HG03139 (cell line): ENCODE data around the gene LIMD2.
A peak's percentile ranks its signal among the peaks of the same experiment; 100 is the strongest.
"Not testable (repeated sequence)": the region's sequence is repeated elsewhere in the genome, so short reads cannot be mapped to it uniquely, and the experiment has no call there.

Source experiments
- ATAC-seq: cut with Tn5 transposase; IDR thresholded peaks from one replicate; pipeline ENCODE4 v1.9.1; 2021; ENCODE audit not compliant: unreplicated experiment

Gene LIMD2

GRCh38 chr17:63699638-63700527, at the start of gene LIMD2:
TSS of gene LIMD2 (minus strand) at chr17:63700125. CDS start at chr17:63699298, 827 bp downstream.
- ATAC-seq, result no peak

GRCh38 chr17:63741408-63742173, 41.7 kb upstream of the LIMD2 start, which contains the start of gene STRADA:
TSS of gene STRADA (minus strand) at chr17:63741799. CDS start at chr17:63728369, 13,430 bp downstream.
- ATAC-seq, result peak; percentile 90

GRCh38 chr17:63741143-63741407, 41.1 kb upstream of the LIMD2 start:
- ATAC-seq, result peak; percentile 10

GRCh38 chr17:63740464-63741142, 40.7 kb upstream of the LIMD2 start:
- ATAC-seq, result no peak

GRCh38 chr17:63735691-63736090, 35.8 kb upstream of the LIMD2 start:
- no peak for ATAC-seq

GRCh38 chr17:63722403-63722802, 22.5 kb upstream of the LIMD2 start:
- ATAC-seq, result no peak

GRCh38 chr17:63720194-63720593, 20.3 kb upstream of the LIMD2 start:
- not testable (repeated sequence) for ATAC-seq

GRCh38 chr17:63718988-63719387, 19.1 kb upstream of the LIMD2 start:
- no peak for ATAC-seq

GRCh38 chr17:63716426-63716825, 16.5 kb upstream of the LIMD2 start:
- ATAC-seq, result no peak

- ATAC-seq, result no peak
Observed at GRCh38 chr17:63714550-63715277, 14.8 kb upstream of the LIMD2 start.

GRCh38 chr17:63709110-63709509, 9.2 kb upstream of the LIMD2 start:
- ATAC-seq, result no peak

- ATAC-seq, result no peak
Observed at GRCh38 chr17:63707151-63707550, 7.2 kb upstream of the LIMD2 start.

- ATAC-seq, result no peak
Observed at GRCh38 chr17:63706336-63707082, 6.6 kb upstream of the LIMD2 start.

GRCh38 chr17:63705657-63706056, 5.7 kb upstream of the LIMD2 start:
- ATAC-seq, result no peak

GRCh38 chr17:63704836-63705235, 4.9 kb upstream of the LIMD2 start:
- ATAC-seq, result no peak

GRCh38 chr17:63704259-63704576, 4.3 kb upstream of the LIMD2 start:
- ATAC-seq, result no peak

- ATAC-seq, result no peak
Observed at GRCh38 chr17:63703556-63704258, 3.8 kb upstream of the LIMD2 start.

- no peak for ATAC-seq
Observed at GRCh38 chr17:63703029-63703428, 3.1 kb upstream of the LIMD2 start.

GRCh38 chr17:63702721-63703015, 2.7 kb upstream of the LIMD2 start:
- no peak for ATAC-seq
